Spleen (tissue), 11 donors: ENCODE data around the gene MAN1A2. TPM values are rescaled to one million over a fixed set of nuclear protein-coding genes. Genes with fewer than 3 reads are reported as not detected.
"Not testable (repeated sequence)": the region's sequence is repeated elsewhere in the genome, so short reads cannot be mapped to it uniquely, and the experiment has no call there.

Source experiments
- DNase-seq: peaks from one replicate; pipeline ENCODE4 v3.0.0-alpha.2; 2020
- H3K27ac ChIP-seq, 8 donors: fragments of 200-600 bp; sonication (generic) in 7 of 8; 1 replicate in 4 of 8; 2 replicates in 4 of 8; pipeline versions ENCODE4 v1.5.0 to v1.8.0; 2016 to 2021; ENCODE audit warnings: inconsistent platforms in 4 of 8, mild to moderate bottlenecking in 4 of 8, moderate library complexity in 1 of 8
- H3K27me3 ChIP-seq, 7 donors: fragments of 200-600 bp; sonication (generic) in 6 of 7; replicated peaks in 1 of 7; 1 replicate in 4 of 7; 2 replicates in 3 of 7; pipeline versions ENCODE4 v1.5.0 to v1.8.0; 2016 to 2021; ENCODE audit warnings: inconsistent platforms in 3 of 7, mild to moderate bottlenecking in 1 of 7
- H3K36me3 ChIP-seq, 6 donors: fragments of 200-600 bp; sonication (generic) in 5 of 6; 1 replicate in 4 of 6; 2 replicates in 2 of 6; pipeline versions ENCODE4 v1.5.0 to v1.8.0; 2016 to 2021; ENCODE audit warnings: inconsistent platforms in 2 of 6
- H3K4me1 ChIP-seq, 6 donors: fragments of 200-600 bp; sonication (generic) in 5 of 6; 1 replicate in 3 of 6; 2 replicates in 3 of 6; pipeline versions ENCODE4 v1.5.0 to v1.8.0; 2016 to 2021; ENCODE audit warnings: inconsistent platforms in 3 of 6
- H3K4me3 ChIP-seq, 8 donors: fragments of 200-600 bp; sonication (generic) in 7 of 8; 1 replicate in 4 of 8; 2 replicates in 4 of 8; pipeline versions ENCODE4 v1.5.0 to v1.8.0; 2016 to 2021; ENCODE audit warnings: inconsistent platforms in 4 of 8, mild to moderate bottlenecking in 4 of 8, moderate library complexity in 2 of 8
- H3K9me3 ChIP-seq, 8 donors: fragments of 200-600 bp; sonication (generic) in 7 of 8; 1 replicate in 4 of 8; 2 replicates in 4 of 8; pipeline versions ENCODE4 v1.5.0 to v1.8.0; 2016 to 2021; ENCODE audit warnings: inconsistent platforms in 4 of 8
- CTCF ChIP-seq, 11 experiments: fragments of 200-600 bp in 7 of 11; fragments of 450-650 bp in 4 of 11; sonication (generic) in 4 of 11; IDR thresholded peaks in 8 of 11; conservative IDR thresholded peaks in 3 of 11; 1 replicate in 7 of 11; 2 replicates in 4 of 11; pipeline versions ENCODE4 v1.4.0 to v1.8.0; 2016 to 2021; ENCODE audit warnings: antibody characterized with exemption in 11 of 11, inconsistent platforms in 4 of 11, mild to moderate bottlenecking in 1 of 11
- POLR2A ChIP-seq, 3 donors: fragments of 450-650 bp; IDR thresholded peaks; one replicate each; pipeline ENCODE4 v1.5.1; 2017; ENCODE audit warnings: antibody characterized with exemption in 3 of 3, mild to moderate bottlenecking in 1 of 3
- POLR2AphosphoS5 ChIP-seq, 3 donors: sonication (generic); formaldehyde crosslinking; IDR thresholded peaks; one replicate each; pipeline ENCODE4 v1.5.1; 2017; ENCODE audit warnings: antibody characterized with exemption in 3 of 3
- WGBS, 5 donors: extraction: QIAGEN DNeasy Blood & Tissue Kit in 3 of 5; methylation state at CpG; one replicate each; pipeline versions ENCODE4 v1.1.5 to v1.1.7; 2013 to 2018; 5-methylcytosine and 5-hydroxymethylcytosine counted together
- intact Hi-C: fragments of 100-400 bp; cut with DNase I; formaldehyde crosslinking; loops from one replicate; pipeline ENCODE4 v1.15.0; 2023; ENCODE audit warnings: low total_unique reads
- polyA plus RNA-seq, 3 donors: library from polyadenylated mRNA; stranded (reverse); fragments of 200-250 nt; gene quantifications; one replicate each; pipeline ENCODE4 v1.2.1, GENCODE V29; 2013
- total RNA-seq, 7 donors: library from RNA; depleted of rRNA in 3 of 7; stranded (reverse); fragments of >200 nt in 3 of 7; fragmentation: NEBNext Ultra II Directional in 4 of 7; extraction: Animal tissue kit (Norgen Biotek cat#: 25700) in 4 of 7; gene quantifications; one replicate each; pipeline versions ENCODE4 v1.1.0 to v1.2.1, GENCODE V29; 2016 to 2021
- donor health status: healthy with polysubstance abuse.
- donor health status: DM: no; HTN: no; CAD: no; lungs with moderate emphysema.
- donor health status: DM: no; HTN: no; CAD: no.
- donor health status: Bipolar disorder and iron deficiency.
- donor health status: healthy.
- donor health status: DM: no; HTN: no; CAD: no.
- donor health status: DM: yes; HTN: yes; CAD: no.

MAN1A2 gene
- total and polyA plus RNA-seq, 10 donors = 4.1 to 52.4 (median 42.6) TPM

GRCh38 chr1:117473063-117473462 lies 105.8 kb downstream of the MAN1A2 start:
- no peak for TF ChIP-seq POLR2AphosphoS5 (IDR thresholded peaks at IDR 0.05)
- TF ChIP-seq POLR2A (IDR thresholded peaks at IDR 0.05) = no peak
- no peak for TF ChIP-seq CTCF (IDR thresholded peaks at IDR 0.05 in 8 of 11, conservative IDR thresholded peaks at IDR 0.05 in 3 of 11)
- peaks cover 0 to 55% (median 0%) of the 10 kb centered on the region in 6 donors for H3K36me3 ChIP-seq
- no peak for DNase-seq
- no peaks in the 10 kb centered on the region for H3K4me1 ChIP-seq
- H3K9me3 ChIP-seq = peaks cover 0 to 14% (median 8%) of the 10 kb centered on the region in 8 donors
- H3K27me3 ChIP-seq = no peaks in the 10 kb centered on the region
- no peak overlapping the region for H3K4me3 ChIP-seq
- intact Hi-C loops = no loop called here
- H3K27ac ChIP-seq = no peak overlapping the region

- H3K27me3 ChIP-seq, H3K4me3 ChIP-seq, H3K27ac ChIP-seq, intact Hi-C loops, H3K4me1 ChIP-seq, DNase-seq: not testable (repeated sequence)
- H3K9me3 ChIP-seq = peaks cover 0 to 14% (median 8%) of the 10 kb centered on the region in 8 donors
- H3K36me3 ChIP-seq = peaks cover 0 to 45% (median 0%) of the 10 kb centered on the region in 6 donors
- 98 to 100% (median 98%) methylated on average over 2 of the region's 2 CpGs for WGBS, 5 donors
These were observed 108.2 kb downstream of the MAN1A2 start for GRCh38 chr1:117475495-117475894.

- H3K27me3 ChIP-seq = no peaks in the 10 kb centered on the region
- intact Hi-C loops = no loop called here
- no peak for DNase-seq
- H3K36me3 ChIP-seq = peaks cover 0 to 54% (median 4%) of the 10 kb centered on the region in 6 donors
- no peak overlapping the region for H3K27ac ChIP-seq
- TF ChIP-seq POLR2AphosphoS5 (IDR thresholded peaks at IDR 0.05) (no peak), POLR2A (IDR thresholded peaks at IDR 0.05) (no peak), CTCF (IDR thresholded peaks at IDR 0.05 in 8 of 11, conservative IDR thresholded peaks at IDR 0.05 in 3 of 11) (no peak)
- H3K4me1 ChIP-seq = no peaks in the 10 kb centered on the region
- H3K9me3 ChIP-seq = peaks cover 0 to 14% (median 11%) of the 10 kb centered on the region in 8 donors
- H3K4me3 ChIP-seq = no peak overlapping the region
These were observed 111.8 kb downstream of the MAN1A2 start for GRCh38 chr1:117479086-117479485.

GRCh38 chr1:117481410-117481809 lies 114.2 kb downstream of the MAN1A2 start:
- Histone ChIP-seq H3K27ac (no peak overlapping the region), H3K27me3 (no peaks in the 10 kb centered on the region), H3K4me3 (no peak overlapping the region), H3K4me1 (no peaks in the 10 kb centered on the region), H3K9me3 (peaks cover 0 to 6% (median 0%) of the 10 kb centered on the region in 8 donors), H3K36me3 (peaks cover 0 to 46% (median 4%) of the 10 kb centered on the region in 6 donors)
- no peak for DNase-seq
- WGBS, 5 donors = 90 to 100% (median 94%) methylated on average over 1 of the region's 1 CpG
- intact Hi-C loops = no loop called here
- TF ChIP-seq CTCF (IDR thresholded peaks at IDR 0.05 in 8 of 11, conservative IDR thresholded peaks at IDR 0.05 in 3 of 11) (no peak), POLR2A (IDR thresholded peaks at IDR 0.05) (no peak), POLR2AphosphoS5 (IDR thresholded peaks at IDR 0.05) (no peak)

- Histone ChIP-seq H3K4me3 (no peak overlapping the region), H3K36me3 (peaks cover 0 to 39% (median 0%) of the 10 kb centered on the region in 6 donors), H3K27ac (no peak overlapping the region), H3K4me1 (no peaks in the 10 kb centered on the region), H3K9me3 (no peaks in the 10 kb centered on the region), H3K27me3 (no peaks in the 10 kb centered on the region)
- no peak for TF ChIP-seq CTCF (IDR thresholded peaks at IDR 0.05 in 8 of 11, conservative IDR thresholded peaks at IDR 0.05 in 3 of 11)
- TF ChIP-seq POLR2A (IDR thresholded peaks at IDR 0.05) = no peak
- no peak for TF ChIP-seq POLR2AphosphoS5 (IDR thresholded peaks at IDR 0.05)
- no peak for DNase-seq
- intact Hi-C loops = no loop called here
- WGBS, 5 donors = 89 to 98% (median 95%) methylated on average over 2 of the region's 2 CpGs
These were observed 126.7 kb downstream of the MAN1A2 start for GRCh38 chr1:117493906-117494305.
